ENCODE measurements around the gene PLCL2.
"Not testable (repeated sequence)": the region's sequence is repeated elsewhere in the genome, so short reads cannot be mapped to it uniquely, and the experiment has no call there.

The PLCL2 gene

GRCh38 chr3:17090280-17090983 is 205.7 kb downstream of the PLCL2 start:
- TF ChIP-seq POLR2A (IDR thresholded peaks at IDR 0.05; ENCODE audit: low read depth, low read length) (no peak), POLR2AphosphoS5 (IDR thresholded peaks at IDR 0.05; ENCODE audit: low read depth, low read length) (no peak)
- FAIRE-seq, result no peak
- DNase-seq (ENCODE audit: insufficient read length), result no peak

GRCh38 chr3:17091910-17092582 is 207.3 kb downstream of the PLCL2 start:
- DNase-seq (ENCODE audit: insufficient read length) (no peak), FAIRE-seq (no peak)
- TF ChIP-seq POLR2A (IDR thresholded peaks at IDR 0.05; ENCODE audit: low read depth, low read length) (no peak), POLR2AphosphoS5 (IDR thresholded peaks at IDR 0.05; ENCODE audit: low read depth, low read length) (no peak), TAF1 (IDR thresholded peaks at IDR 0.05; ENCODE audit: borderline replicate concordance, low read depth, low read length) (no peak)

GRCh38 chr3:17092583-17092933 is 207.8 kb downstream of the PLCL2 start:
- no peak for DNase-seq (ENCODE audit: insufficient read length)
- TF ChIP-seq TAF1 (IDR thresholded peaks at IDR 0.05; ENCODE audit: borderline replicate concordance, low read depth, low read length), result no peak
- no peak for TF ChIP-seq POLR2AphosphoS5 (IDR thresholded peaks at IDR 0.05; ENCODE audit: low read depth, low read length)
- no peak for TF ChIP-seq POLR2A (IDR thresholded peaks at IDR 0.05; ENCODE audit: low read depth, low read length)
- no peak for FAIRE-seq

DNA sequence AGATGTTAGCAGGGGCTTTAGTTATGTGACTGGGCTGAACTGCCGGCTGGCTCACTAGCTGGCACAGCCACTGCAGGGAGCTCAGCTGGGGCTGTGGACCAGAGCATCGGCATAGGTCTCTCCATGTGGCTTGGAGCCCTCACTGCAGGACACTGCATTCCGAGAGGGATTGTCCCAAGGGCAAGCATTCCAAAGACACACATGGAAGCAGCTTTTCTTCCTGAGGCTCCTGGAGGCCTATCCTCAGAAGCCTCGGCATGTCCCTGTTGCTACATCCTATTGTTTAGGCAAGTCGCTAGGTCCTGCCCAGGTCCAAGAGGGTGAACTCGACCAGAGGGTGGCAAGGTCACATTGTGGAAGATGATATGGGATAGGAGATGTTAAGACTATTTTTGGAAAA is 209.8 kb downstream of the PLCL2 start:
- TF ChIP-seq POLR2A (IDR thresholded peaks at IDR 0.05; ENCODE audit: low read depth, low read length), result no peak
- TF ChIP-seq TAF1 (IDR thresholded peaks at IDR 0.05; ENCODE audit: borderline replicate concordance, low read depth, low read length), result no peak
- DNase-seq (ENCODE audit: insufficient read length), result no peak
- FAIRE-seq, result no peak

- TF ChIP-seq POLR2A (IDR thresholded peaks at IDR 0.05; ENCODE audit: low read depth, low read length), result no peak
- no peak for TF ChIP-seq POLR2AphosphoS5 (IDR thresholded peaks at IDR 0.05; ENCODE audit: low read depth, low read length)
- TF ChIP-seq TAF1 (IDR thresholded peaks at IDR 0.05; ENCODE audit: borderline replicate concordance, low read depth, low read length), result no peak
- FAIRE-seq, result no peak
- no peak for DNase-seq (ENCODE audit: insufficient read length)
These were observed 218.8 kb downstream of the PLCL2 start for GRCh38 chr3:17103579-17103978.

DNA sequence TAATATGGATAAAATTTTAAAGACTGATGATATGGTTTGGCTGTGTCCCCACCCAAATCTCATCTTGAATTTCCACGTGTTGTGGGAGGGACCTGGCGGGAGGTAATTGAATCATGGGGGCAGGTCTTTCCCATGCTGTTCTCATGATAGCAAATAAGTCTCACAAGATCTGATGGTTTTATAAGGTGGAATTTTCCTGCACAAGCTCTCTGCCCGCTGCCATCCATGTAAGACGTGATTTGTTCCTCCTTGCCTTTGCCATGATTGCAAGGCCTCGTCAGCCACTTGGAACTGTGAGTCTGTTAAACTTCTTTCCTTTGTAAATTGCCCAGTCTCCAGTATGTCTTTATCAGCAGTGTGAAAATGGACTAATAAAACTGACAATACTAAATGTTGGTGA is 222.0 kb downstream of the PLCL2 start:
- not testable (repeated sequence) for FAIRE-seq; DNase-seq (ENCODE audit: insufficient read length)

- no peak for DNase-seq (ENCODE audit: insufficient read length)
- peak; percentile 64 for FAIRE-seq
- TF ChIP-seq POLR2AphosphoS5 (IDR thresholded peaks at IDR 0.05; ENCODE audit: low read depth, low read length) (no peak), TAF1 (IDR thresholded peaks at IDR 0.05; ENCODE audit: borderline replicate concordance, low read depth, low read length) (no peak), POLR2A (IDR thresholded peaks at IDR 0.05; ENCODE audit: low read depth, low read length) (no peak)
These were observed 226.1 kb downstream of the PLCL2 start for GRCh38 chr3:17110660-17111396.

DNA sequence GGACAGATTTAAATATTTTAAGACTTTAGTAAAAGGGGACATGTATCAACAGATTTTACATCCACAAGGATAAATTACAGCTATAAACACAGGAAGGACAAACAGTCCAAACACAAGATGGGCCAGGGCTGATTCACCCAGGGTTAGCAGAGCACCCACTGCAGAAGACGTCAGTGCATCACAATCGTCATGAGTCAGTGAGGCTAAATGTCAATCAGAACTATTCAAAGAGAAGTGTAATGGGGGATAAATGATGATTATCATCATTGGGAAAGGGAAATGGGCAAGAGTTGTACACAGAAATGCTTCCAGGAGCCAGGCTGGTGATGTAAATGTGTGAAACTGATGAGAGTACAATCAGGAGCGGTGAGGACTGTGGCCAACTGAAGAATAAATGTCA is 226.8 kb downstream of the PLCL2 start:
- DNase-seq (ENCODE audit: insufficient read length), result no peak
- TF ChIP-seq TAF1 (IDR thresholded peaks at IDR 0.05; ENCODE audit: borderline replicate concordance, low read depth, low read length) (no peak), POLR2A (IDR thresholded peaks at IDR 0.05; ENCODE audit: low read depth, low read length) (no peak), POLR2AphosphoS5 (IDR thresholded peaks at IDR 0.05; ENCODE audit: low read depth, low read length) (no peak)
- no peak for FAIRE-seq

GRCh38 chr3:17115186-17115585 is 230.4 kb downstream of the PLCL2 start:
- DNase-seq (ENCODE audit: insufficient read length), result no peak
- TF ChIP-seq POLR2A (IDR thresholded peaks at IDR 0.05; ENCODE audit: low read depth, low read length) (no peak), TAF1 (IDR thresholded peaks at IDR 0.05; ENCODE audit: borderline replicate concordance, low read depth, low read length) (no peak), POLR2AphosphoS5 (IDR thresholded peaks at IDR 0.05; ENCODE audit: low read depth, low read length) (no peak)
- no peak for FAIRE-seq

GRCh38 chr3:17116007-17116600 is 231.3 kb downstream of the PLCL2 start:
- FAIRE-seq (no peak), DNase-seq (ENCODE audit: insufficient read length) (no peak)
- no peak for TF ChIP-seq TAF1 (IDR thresholded peaks at IDR 0.05; ENCODE audit: borderline replicate concordance, low read depth, low read length)
- TF ChIP-seq POLR2A (IDR thresholded peaks at IDR 0.05; ENCODE audit: low read depth, low read length), result no peak
- no peak for TF ChIP-seq POLR2AphosphoS5 (IDR thresholded peaks at IDR 0.05; ENCODE audit: low read depth, low read length)

- TF ChIP-seq POLR2AphosphoS5 (IDR thresholded peaks at IDR 0.05; ENCODE audit: low read depth, low read length) (no peak), TAF1 (IDR thresholded peaks at IDR 0.05; ENCODE audit: borderline replicate concordance, low read depth, low read length) (no peak), POLR2A (IDR thresholded peaks at IDR 0.05; ENCODE audit: low read depth, low read length) (no peak)
- FAIRE-seq (no peak), DNase-seq (ENCODE audit: insufficient read length) (no peak)
These were observed 234.0 kb downstream of the PLCL2 start for GRCh38 chr3:17118771-17119170.
